ENCODE results near the gene IVD. TPM values are rescaled to one million over a fixed set of nuclear protein-coding genes. Genes with fewer than 3 reads are reported as not detected.

IVD gene
- polyA plus RNA-seq, 3 donors = 61.8 to 77.7 (median 69.1) TPM

DNA sequence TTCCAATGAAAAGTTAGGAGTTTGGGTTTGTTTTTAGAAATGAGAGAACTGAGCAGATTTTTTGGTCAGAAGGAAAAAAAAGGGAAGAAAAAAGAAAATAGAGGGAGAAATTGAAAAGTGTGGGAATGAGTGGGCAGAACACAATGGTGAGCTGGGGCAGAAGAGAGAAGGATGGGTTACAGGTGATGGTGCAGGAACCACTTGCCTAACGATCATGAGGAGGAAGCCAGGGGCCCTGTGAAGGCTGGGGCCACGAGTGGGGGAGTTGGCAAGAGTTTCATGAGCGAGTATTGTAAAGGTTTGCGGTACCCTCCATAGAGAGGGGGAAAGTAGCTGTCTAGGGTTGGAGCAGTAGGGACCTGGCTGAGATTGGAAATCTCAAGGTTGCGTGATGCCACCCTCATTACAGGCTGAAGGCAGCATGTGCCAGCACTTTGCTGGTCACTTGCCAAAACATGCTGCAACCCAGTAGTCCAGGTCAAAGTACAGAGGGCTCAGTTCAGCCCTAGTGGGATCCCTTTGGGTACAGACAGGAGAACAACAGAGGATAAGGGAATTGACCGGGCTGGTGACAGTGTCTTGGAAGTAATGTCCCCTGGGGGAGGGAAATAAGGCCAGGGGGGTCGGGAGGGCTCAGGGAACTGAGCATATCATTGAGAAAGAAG lies 6.6 kb downstream of the IVD start:
- DNase-seq (ENCODE audit: low read depth in 3 of 3, low spot score in 2 of 3) = no peak

DNA sequence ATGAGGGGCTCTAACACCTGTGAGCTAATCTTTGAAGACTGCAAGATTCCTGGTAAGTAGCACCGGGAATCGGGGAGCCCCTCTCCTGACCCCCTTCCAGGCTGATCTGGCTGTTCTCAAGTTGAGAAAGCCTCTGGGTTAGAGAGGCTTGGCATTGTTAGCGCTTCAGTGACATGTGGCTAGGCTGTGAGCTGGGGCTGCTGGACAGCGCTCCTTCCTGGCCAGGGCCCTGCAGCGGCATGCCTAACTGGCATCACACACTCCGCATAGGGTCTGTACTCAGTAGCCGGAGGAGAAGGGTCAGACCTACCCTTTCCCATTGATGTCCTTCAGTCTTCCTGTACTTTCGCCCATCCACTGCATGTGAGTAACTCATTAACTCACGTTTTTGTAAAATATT lies 7.4 kb downstream of the IVD start:
- no peak for DNase-seq (ENCODE audit: low read depth in 3 of 3, low spot score in 2 of 3)

DNA sequence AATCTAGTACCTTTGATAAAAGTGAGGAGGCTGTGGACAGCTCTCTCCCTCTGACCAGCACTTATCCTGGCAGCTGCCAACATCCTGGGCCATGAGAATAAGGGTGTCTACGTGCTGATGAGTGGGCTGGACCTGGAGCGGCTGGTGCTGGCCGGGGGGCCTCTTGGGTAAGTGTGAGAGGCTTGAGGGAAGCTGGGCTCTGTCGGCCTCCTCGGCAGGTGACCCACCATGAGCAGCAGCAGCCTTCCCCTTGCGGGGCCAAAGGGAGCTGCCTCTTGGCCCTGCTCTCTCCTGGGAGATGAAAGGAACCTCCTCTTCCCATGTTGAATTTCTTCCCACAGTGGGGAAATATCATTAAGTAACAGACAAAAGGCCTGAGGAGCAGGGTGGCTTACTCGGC lies 9.2 kb downstream of the IVD start:
- DNase-seq (ENCODE audit: low read depth in 3 of 3, low spot score in 2 of 3) = no peak

DNA sequence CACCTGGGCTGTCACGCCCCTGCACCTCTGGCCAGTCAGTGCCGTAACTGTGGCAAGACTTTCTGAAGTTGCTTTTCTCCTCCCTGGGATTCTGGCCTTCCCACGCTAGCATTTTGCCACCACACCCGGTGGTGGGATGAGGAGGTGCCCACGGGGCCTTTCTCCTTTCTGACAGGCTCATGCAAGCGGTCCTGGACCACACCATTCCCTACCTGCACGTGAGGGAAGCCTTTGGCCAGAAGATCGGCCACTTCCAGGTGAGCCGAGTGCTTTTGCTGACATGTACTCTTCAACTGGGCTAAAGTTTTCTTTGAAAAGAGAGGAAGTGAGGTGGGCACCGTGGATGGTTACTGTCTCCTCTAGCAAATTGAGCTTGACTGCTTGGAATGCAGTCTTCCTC lies 9.6 kb downstream of the IVD start:
- DNase-seq (ENCODE audit: low read depth in 3 of 3, low spot score in 2 of 3) = no peak

DNA sequence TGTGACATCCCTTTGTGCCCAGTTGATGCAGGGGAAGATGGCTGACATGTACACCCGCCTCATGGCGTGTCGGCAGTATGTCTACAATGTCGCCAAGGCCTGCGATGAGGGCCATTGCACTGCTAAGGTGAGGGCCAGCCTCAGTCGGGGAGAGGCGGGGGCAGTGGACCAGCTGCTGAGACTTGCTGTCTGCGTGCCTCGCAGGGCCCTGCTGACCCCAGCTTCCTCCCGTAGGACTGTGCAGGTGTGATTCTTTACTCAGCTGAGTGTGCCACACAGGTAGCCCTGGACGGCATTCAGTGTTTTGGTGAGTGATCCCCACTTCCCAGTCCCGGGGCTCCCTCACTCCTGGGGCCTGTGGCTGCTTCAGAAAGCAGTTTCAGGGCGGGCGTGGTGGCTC lies 10.5 kb downstream of the IVD start:
- DNase-seq (ENCODE audit: low read depth in 3 of 3, low spot score in 2 of 3) = no peak

DNA sequence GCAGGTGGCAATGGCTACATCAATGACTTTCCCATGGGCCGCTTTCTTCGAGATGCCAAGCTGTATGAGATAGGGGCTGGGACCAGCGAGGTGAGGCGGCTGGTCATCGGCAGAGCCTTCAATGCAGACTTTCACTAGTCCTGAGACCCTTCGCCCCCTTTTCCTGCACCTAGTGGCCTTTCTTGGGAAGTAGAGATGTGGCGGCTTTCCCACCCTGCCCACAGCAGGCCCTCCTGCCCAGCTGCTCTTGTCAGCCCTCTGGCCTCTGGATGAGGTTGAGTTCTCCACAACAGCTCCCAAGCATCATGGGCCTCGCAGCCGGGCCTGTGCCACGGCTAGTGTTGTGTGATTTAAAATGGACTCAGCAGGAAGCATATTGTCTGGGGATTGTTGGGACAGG lies 12.5 kb downstream of the IVD start:
- no peak for DNase-seq (ENCODE audit: low read depth in 3 of 3, low spot score in 2 of 3)

DNA sequence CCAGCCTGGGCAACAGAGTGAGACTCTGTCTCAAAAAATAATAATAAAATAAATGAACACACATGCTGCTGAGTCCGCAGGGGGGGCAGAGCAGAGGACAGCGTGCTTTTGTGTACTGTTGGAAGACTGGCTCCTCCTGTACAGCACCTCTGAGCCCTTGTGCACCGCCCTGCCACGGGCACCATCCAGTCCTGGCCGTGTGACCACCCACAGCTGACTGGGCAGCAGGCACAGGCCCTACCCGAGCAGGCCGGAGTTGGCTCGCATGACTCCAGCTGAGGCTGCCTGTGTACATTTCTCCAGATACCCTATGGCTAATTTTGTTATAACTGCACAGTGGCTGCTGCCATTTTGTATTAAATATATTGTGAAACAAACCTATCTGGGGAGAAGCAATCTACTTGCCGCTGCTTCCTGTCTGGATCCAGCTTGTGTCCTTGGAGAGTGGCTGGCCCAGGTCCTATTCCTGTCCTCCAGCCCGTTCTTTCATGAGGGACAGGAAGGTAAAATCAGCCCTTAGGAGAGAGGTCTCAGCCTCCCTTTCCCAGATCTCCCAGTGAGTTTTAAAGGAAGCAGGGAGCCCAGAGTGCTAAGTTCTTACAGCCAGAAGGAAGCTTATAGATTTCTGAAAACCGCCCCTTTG lies 14.6 kb downstream of the IVD start:
- DNase-seq (ENCODE audit: low read depth in 3 of 3, low spot score in 2 of 3) = no peak

DNA sequence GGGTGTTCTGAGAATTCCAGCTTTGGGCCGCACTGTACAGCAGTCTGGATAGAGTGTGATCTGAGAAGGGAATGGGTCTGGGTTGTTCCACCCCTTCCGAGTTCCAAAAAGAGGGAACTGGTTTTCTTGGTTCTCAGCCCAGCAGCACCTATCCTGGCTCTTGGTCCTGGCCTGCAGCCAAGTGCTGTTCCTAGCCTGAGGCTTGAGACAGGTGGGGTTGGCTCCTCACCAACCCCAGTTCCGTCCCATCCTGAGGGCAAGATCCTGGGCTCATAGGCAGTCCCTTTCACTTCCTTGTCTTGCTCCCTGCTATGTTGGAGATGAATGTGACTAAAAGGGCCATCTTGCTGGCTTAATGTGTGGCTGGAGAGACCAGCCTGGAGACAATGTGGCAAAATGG lies 15.2 kb downstream of the IVD start:
- no peak for DNase-seq (ENCODE audit: low read depth in 3 of 3, low spot score in 2 of 3)

DNA sequence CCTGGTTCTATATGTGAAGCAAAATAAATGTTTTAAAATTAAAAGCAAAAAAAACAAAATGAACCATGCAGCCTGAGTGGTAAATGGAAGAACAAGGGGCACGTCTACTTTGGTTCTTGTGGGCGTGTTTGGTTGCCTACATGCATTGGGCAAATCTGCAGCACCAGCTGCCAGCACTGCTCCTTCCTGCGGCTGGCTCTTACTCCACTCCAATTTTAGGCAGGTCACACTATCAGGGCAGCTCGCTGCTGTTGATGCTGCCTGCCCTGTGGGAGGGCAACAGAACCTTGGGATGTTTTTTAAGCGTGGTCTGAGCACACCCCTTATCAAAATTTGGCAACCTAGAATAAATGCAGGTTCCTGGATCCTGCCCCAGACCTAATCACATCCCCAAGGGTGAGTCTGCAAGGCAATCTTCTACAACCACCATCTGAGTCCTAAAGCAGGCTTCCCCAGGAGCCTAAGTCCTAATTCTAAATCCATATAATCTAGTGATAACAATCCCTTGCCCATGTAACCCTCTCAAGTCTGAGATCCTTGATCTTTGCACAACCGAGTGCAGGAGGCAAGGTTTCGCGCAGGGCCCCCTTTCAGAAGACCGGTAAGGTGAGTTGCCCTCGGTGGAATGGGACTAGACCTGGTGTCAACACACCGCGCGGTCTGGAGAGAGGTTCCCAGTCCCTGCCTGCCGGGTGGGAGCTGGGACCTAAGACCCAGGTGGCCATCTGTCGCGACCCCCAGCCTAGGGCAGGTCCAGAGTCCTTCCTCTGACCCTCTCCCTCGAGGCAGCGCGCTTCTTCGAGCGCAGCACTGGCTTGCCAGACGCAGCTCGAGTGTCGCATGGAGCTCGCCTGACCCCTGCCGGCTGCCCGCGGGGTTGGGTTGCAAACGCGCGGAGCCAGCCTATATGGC lies 15.9 kb downstream of the IVD start:
- DNase-seq (ENCODE audit: low read depth in 3 of 3, low spot score in 2 of 3) = no peak

DNA sequence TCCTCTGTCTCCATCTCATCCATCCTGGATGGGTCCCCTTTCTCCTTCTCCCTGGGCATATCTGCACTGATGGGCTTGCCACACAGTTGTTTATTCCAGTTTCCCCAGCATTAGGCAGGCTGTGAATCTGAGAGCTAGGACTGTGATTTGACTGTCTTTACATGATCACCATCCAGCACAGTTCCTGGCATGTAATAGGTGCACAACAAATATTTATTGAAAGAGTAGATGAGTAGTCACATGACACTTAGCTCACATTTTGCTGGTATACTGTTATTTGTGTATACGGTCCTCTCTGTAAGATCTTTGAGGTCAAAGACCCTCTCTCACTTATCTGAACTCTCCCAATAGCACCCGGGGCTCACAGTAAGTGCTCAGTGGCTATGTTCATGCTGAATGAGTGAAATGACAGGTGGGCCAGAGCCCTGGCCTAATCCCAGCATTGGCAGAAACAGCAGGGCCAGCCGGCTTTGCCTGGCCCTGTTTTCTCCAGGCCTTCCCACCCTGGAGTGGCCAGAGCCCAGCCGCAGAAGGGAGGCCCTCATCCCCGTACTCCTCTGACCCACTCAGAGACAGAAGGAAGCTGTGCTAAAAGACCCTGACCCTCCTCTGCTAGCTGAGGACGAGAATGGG lies 19.0 kb downstream of the IVD start:
- no peak for DNase-seq (ENCODE audit: low read depth in 3 of 3, low spot score in 2 of 3)

DNA sequence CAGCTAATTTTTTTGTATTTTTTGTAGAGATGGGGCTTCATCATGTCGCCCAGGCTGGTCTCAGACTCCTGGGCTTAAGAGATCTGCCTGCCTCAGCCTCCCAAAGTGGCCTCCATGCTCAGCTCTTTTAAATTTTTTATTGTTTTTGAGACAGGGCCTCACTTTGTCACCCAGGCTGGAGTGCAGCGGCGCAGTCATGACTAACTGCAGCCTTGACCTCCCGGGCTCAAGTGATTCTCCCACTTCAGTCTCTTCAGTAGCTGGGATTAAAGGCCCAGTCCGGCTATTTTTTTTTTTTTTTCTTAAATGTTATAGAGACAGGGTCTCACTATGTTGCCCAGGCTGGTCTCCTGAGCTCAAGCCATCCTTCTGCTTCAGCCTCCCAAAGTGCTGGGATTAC lies 20.1 kb downstream of the IVD start:
- DNase-seq (ENCODE audit: low read depth in 3 of 3, low spot score in 2 of 3) = no peak

DNA sequence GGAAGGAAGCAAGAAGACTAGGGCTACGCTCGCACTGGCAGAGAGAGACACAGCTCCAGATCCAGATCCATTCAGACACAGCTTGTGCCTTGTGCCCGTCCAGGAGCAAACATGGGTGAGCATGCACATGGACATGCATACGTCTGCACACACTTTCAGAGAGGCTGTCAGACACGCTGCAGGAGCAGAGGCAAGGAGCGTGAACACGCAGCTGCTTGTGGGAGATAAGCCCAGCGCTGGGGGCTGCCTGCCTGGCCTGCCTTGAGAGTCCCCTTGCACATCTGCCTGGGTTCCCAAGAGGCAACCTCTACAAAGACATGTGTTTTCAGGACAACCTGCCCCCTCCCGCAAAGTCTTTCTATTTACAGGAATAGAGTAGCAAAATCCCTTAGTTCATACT lies 21.6 kb downstream of the IVD start:
- no peak for DNase-seq (ENCODE audit: low read depth in 3 of 3, low spot score in 2 of 3)

DNA sequence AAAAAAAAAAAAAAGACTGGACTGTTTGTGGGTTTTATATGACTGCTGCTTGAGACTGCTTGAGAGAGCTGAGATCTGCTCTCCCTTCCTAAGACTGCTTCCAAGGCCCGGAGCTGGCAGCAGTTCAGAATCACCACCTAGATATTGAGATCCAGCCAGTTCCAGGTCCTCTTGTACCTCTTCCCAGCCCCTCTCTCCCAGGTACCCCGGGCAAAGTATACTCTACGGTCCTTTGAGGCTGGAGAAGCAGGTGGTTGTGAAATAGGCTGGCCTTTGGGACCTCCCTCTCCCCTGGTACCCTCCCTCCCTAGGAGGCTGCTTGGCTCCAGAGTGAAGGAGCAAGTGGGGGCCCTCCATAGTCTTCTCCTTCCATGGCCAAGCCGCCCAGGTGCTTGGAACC lies 22.6 kb downstream of the IVD start:
- no peak for DNase-seq (ENCODE audit: low read depth in 3 of 3, low spot score in 2 of 3)

DNA sequence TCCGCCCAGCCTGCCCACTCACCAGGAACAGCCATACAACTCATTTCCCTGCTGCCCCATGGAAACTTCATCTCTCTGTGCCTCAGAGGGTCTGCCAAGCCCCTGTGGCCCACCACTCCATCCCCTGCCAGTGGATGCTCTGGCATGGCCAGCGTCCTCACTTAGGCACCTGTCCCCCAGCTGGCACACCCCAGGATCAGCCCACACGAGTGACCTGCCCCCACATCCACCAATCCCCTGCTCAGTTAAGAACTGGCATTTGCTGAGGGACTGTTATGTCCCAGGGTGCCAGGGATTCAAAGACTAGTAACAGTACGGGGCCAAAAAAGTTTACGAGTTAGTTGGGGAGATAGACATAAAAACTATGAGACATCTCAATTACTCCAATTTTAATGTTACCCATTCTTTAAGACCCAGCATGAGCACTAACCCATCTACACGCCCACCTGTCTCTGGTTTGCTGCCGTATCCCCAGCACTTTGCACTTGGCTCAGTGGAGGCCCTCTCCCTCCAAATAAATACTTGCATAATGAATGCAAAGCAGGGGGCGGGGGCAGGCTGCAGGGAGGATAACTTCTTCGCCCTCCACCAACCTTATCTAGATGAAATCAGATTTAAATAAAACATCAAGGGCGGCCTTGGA lies 23.6 kb downstream of the IVD start:
- no peak for DNase-seq (ENCODE audit: low read depth in 3 of 3, low spot score in 2 of 3)

DNA sequence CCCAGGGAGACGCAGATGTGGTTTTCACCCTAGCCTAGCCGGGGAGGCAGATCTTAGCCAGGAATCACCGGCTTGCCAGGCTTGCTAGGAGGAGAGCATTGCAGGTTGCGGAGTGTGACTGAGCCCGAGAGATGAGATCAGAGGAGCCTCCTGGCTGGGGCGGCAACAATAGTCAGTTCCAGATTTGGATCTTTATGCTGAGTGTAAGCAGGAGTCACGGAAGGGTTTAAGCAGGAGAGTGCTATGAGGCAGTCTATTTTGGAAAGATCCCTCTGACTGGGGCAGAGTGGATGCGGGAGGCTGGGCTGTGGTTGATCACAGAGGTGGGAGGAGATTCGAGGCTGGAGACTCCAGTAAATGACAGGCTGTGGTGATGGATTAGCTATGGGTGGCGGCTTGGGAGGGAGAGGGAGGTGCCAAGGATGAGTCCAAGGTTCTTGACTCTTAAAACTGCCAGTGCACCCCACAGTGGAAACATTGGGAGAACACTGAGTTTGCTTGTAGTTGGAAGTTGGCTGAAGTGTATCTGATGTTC lies 24.7 kb downstream of the IVD start:
- no peak for DNase-seq (ENCODE audit: low read depth in 3 of 3, low spot score in 2 of 3)

DNA sequence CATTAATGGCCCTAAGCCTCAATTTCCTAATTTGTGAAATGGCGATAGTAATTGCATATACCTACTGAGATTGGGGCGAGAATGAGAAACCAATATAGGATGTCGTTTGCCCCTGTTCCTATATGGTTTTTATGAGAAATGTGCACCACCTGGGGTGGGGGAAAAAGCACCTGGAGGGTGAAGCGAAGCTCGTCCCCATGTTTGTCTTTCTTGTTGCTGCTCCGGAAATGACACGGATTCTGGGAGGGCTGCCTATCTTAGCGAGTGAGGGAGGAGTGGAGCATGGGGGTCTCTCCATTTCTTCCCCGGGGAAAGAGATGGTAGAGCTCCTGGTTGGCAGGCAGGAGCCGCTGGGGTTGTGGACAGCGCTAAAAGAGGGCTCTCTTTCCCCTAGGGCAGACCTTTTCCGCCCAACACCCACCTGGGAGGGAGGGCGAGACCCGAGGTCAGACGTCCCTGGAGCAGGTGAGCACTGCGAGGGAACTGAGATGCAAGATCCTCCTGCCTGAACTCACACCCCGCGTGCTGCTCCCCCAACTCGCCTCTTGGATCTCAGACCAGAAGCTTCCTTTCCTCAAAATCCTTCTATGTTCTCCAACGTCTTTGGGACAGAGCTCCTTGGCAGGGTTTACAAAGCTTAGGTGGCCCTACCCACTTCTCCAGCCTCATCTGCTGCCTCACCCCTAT lies 29.6 kb downstream of the IVD start:
- DNase-seq (ENCODE audit: low read depth in 3 of 3, low spot score in 2 of 3) = no peak

DNA sequence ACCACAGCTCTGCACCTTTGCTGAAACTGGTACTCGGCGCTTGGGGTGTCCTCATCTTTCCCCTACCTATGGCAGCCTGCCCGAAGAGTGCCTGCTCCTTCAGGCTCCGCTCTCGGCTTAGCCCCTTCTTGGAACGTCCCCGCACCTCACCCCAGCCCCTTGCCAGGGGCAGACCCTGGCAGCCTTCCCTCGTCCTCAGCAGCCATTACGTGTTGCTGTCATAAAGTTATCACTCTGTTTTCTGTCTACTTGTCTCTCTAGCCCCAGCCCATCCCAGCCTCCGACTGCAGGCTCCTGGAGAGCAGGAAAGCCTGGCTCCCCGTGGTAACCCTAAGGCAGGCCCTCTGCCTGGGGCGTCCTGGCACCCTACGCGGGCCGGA lies 30.1 kb downstream of the IVD start:
- DNase-seq (ENCODE audit: low read depth in 3 of 3, low spot score in 2 of 3) = no peak

DNA sequence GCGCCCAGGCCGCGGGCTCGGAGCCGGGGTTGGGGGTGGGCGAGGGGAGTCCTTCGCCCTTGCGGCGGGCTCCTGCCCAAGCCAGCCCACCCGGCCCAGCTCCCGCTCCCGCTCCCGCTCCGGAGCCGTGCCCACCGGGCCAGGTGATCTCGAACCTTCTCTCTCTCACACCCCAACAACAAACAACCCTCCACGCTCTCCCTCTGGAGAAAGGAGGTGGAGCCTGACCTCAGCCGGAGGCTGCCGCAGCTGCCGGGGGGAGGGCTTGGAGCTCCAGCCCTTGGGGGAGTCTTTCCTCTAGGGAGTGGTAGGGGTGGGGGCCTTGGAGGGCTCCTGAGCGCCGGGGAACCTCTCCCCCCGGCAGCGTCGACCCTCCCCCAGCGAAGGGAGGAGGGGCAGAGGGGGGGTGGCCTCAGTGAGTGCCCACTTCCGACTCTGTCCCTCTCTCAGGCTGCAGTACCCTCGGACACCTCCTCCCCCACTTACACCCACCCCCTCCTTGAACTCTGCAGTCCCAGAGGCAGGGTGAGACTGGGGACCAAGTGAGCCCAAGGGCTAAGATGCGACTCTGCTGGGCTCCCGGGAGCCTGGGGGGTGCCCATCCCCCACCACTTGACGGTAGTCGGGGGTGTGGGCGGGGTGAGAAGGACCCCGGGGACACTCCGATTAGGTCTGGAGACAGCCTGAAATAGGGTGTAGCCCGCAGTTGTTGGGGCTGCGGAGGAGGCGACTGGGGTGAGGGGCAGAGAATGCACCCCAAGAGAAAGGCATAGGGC lies 30.7 kb downstream of the IVD start:
- no peak for DNase-seq (ENCODE audit: low read depth in 3 of 3, low spot score in 2 of 3)
